ENCODE results near the gene NXPH3. TPM values are rescaled to one million over a fixed set of nuclear protein-coding genes. Genes with fewer than 3 reads are reported as not detected.
"Not testable (repeated sequence)": the region's sequence is repeated elsewhere in the genome, so short reads cannot be mapped to it uniquely, and the experiment has no call there.

Gene NXPH3
- total RNA-seq, 1 experiment from 2014 or later: 93.4 TPM

DNA sequence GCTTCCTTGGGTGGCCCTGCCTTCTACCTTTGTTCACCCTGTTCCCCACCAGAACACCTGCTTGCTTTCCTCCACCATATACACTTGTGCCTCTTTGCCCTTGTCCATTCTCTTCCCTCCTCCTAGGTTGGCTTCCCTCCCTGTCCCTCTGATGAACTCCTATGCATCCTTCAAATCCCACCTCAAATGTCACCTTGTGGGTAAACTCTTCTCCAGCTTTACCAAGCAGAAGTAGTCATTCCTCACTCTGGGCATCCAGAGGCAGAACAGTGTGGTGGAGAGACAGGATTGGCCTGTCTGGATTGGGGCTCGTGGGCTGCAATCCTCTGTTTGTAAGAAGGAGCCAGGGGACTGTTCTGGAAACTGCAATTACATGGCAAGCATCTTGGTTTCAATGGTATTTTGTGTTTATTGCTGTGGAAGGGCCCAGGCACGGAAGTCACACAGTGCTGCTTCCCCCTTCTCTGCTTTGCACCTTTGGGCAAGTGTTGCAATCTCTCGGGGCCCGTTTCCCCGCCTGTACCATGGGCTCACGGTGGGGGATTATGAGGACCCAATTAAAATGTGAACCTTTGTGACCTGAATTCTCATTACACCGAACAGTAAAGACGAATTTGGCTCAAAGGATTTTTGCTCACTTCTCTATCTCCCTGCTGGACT, 21.9 kb upstream of the NXPH3 start:
- in situ Hi-C loops (cut with HindIII; ENCODE audit: low sequenced_read_pairs): no loop called here

DNA sequence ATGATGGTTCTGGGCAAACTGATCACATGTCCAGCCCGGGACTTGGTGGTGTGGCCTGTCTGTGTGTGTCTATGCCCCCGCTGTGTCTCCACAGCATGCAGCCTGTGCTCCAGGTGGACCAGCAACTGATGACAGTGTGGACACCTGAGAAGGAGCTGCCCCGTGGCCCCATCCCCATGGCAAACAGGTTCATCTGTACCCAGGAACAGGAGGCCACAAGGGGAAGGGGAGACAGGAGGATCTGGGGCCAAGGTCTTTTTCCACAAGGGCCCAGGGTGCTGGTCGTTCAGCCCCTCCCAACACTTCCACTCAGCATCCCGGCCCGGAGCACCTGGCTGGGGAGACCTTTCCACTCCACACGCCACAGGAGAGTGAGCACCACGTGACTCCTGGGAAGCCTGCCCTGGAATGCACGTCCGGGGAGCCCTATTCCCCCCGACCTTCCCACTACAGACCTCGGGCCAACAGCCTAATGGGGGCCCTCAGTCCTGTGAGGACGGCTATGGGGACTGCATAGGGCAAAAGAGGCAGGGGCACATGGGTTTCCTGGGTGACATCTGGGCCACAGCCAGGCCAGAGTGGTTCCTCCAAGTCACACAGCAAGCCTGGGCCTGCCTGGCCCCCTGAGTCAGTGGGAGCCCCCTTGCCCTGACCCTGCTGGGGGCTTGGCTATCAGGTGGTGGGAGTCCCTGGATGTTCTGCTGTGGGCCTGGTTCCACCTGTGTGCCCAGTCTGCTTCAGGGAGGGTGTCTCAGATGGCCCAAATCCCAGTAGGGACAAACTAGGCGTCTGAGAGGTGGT, 20.8 kb upstream of the NXPH3 start:
- in situ Hi-C loops (cut with HindIII; ENCODE audit: low sequenced_read_pairs): no loop called here
- no peak for DNase-seq (ENCODE audit: low spot score)

More for the DNA sequence above, 21.9 kb upstream of the NXPH3 start:
- no peak for DNase-seq (ENCODE audit: low spot score)

DNA sequence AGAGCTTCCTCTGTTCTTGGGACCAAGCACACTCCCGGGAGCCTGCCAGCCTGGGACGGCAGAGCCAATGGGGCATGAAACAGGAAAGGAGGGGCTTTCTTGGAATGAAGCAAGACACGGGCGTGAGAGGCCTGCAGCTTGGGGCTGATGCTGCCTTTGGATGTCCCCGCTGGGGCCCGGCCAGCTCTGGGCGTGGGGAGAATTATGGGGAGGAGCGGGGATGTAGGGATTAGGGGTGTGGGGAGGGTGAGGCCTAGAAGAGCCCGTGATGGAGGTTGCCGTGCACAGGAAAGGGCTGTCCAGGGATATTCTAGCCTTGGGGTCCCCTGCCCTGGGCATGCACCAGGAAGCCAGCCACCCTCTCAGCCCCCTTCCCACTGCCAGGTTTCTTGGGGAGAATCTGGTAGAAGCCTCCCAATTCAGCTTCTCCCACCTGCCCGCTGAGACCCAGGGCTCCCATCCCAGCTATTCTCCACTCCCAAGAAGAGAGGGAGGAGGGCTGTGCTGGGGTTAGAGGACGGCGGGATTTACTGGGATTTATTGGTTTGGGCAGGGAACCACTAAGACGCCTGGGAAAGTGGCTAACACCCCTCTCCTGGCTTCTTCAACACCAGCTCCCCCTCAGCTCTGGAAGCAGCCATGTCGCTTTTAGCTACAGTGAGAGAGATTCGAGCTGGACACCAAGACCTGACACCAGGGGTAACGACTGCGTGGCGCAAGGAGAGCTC, 20.0 kb upstream of the NXPH3 start:
- in situ Hi-C loops (cut with HindIII; ENCODE audit: low sequenced_read_pairs): no loop called here
- no peak for DNase-seq (ENCODE audit: low spot score)

DNA sequence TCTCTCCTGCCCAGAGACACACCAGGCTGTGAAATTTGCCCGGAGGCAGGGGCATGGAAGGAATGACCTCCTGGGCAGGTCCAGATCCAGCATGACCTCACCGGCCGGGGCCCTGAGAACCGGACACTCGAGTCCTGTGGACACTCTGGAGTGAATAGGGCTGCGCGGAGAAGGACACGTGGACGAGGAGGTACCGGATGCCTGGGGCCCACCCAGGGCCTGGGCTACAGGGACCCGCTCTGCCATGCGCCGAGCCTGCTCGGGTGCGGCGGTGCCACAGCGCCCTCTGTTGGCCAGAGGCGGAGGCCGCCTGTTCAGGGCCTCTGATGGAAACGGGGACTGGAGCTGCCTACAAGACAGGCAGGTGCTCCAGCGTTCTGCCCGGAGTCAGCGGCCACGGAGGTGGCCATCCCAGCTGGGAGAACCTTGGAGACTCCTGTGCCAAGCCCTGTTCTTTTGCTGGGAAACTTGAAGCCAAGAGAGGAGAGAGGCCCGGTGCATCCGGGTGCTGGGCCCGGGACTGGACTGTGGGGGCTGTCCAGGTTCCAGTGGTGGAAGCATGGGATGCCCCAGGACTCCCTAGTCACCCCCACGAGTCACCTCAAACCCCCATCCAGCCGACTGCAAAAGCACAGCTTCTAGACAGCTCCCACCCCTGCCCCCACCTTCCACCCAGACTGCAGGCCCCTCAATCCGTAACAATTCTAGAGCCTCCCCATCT, 19.3 kb upstream of the NXPH3 start:
- DNase-seq (ENCODE audit: low spot score): peak; percentile 77
- in situ Hi-C loops (cut with HindIII; ENCODE audit: low sequenced_read_pairs): no loop called here

DNA sequence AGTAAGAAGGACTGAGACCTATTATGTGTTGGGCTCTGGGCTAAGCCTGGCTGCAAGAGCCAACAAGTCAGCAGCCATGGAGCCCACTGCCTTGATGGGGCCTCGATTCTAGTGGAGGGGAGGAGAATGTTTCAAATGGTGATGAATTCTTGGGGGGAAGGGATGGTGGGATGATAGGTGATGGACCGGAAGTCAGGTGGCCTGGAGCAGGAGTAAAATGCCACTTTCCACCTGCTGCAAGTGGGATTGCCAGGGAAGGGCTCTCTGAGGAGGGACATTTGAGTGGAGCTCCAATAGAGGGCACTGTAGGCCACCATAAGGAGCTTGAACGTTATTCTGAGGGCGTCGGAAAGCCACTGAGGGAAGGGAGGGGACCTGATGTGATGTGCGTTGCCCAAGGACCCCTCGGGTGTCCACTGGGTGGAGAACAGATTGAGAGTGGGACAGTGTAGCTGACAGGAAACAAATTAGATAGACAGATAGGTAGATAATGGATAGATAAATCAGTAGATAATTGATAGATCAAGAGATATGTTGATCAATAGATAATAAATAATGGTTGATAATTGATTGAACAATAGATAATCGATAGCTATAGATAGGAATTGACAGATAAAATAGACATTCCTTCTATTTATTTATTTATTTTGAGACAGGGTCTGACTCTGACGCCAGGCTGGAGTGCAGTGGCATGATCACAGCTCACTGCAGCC, 18.2 kb upstream of the NXPH3 start:
- in situ Hi-C loops (cut with HindIII; ENCODE audit: low sequenced_read_pairs): no loop called here
- DNase-seq (ENCODE audit: low spot score): peak; percentile 89

DNA sequence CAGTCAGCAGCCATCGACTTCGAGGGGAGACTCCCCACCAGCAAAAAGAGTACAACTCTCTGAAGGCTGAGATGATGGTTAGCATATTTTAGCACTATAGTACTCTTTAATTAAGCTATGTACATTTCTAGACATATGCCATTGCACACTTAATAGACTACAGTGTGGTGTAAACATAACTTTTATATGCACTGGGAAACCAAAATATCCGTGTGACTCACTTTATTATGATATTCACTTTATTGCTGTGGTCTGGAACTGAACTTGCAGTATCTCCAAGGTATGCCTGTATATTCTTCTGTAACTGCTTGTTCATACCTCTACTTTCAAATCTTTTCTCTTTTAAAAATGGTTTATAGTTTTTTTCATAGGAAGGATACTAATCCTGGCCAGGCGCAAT, 11.0 kb upstream of the NXPH3 start:
- DNase-seq (ENCODE audit: low spot score): no peak
- in situ Hi-C loops (cut with HindIII; ENCODE audit: low sequenced_read_pairs): no loop called here

DNA sequence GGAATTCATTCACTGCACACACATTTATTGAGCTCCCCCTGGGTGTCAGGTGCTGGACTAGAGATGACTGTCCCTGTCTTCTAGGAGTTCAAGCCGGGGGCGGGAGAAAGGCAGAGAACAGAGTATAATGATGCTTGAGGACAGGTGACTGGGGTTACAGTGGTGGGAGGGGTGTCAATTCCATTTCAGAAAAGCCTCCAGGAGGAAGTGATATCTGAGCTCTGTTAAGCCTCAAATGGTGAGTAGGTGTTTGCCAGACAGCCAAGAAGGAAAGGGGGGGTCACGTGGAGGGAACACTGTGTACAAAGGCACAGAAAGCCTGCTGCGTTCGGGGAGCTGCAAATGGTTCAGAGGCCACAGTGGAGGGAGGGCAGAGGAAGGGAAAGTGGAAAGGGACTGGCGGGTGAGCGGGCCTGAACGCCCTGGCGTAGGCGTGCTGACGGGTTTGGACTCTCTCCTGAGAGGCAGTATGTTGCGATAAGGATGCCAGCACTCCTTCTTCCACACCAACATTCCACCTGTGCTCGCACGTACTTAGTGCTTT, 9.7 kb upstream of the NXPH3 start:
- in situ Hi-C loops (cut with HindIII; ENCODE audit: low sequenced_read_pairs): no loop called here
- DNase-seq (ENCODE audit: low spot score): peak; percentile 99

DNA sequence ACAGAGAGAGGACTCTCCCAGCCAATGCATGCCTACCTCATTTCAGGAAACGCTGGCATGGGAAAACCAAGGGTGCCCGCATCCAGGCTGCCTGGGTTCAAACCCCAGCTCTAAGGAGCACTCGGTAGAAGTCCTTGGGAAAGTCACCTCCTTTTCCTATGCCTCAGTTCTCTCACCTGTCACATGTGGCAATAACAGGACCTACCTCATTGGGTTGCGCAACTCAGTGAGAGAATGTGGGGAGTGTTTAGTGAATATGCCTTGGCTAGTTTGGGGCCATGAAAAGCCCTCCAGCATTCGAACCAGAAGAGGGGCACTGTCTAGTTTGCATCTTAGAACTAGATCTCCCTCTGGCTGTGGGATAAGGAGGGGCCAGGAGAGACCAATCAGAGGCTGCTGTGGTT, 9.0 kb upstream of the NXPH3 start:
- in situ Hi-C loops (cut with HindIII; ENCODE audit: low sequenced_read_pairs): no loop called here

DNA sequence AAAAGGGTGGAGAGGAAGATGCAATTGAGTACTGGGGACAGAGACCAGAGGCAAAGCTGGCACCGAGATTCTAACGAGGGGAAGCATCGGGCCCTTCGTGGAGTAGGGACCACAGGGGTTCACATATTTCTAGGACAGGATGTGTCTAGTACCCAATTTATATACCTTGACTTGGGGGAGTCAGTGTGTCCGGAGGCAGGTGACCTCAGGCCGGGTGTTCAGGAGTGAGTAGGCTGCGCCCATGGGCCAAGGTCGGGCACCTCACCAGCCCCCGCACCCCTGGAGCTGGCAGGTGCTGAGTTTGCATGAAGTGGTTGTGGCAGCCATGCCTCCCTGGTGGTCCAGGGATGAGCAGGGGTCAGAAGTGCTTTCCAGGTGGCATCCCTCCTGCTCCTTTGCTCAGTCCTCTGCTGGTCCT, 8.6 kb upstream of the NXPH3 start:
- in situ Hi-C loops (cut with HindIII; ENCODE audit: low sequenced_read_pairs): no loop called here
- DNase-seq (ENCODE audit: low spot score): no peak

More for the DNA sequence above, 9.0 kb upstream of the NXPH3 start:
- peak; percentile 59 for DNase-seq (ENCODE audit: low spot score)

DNA sequence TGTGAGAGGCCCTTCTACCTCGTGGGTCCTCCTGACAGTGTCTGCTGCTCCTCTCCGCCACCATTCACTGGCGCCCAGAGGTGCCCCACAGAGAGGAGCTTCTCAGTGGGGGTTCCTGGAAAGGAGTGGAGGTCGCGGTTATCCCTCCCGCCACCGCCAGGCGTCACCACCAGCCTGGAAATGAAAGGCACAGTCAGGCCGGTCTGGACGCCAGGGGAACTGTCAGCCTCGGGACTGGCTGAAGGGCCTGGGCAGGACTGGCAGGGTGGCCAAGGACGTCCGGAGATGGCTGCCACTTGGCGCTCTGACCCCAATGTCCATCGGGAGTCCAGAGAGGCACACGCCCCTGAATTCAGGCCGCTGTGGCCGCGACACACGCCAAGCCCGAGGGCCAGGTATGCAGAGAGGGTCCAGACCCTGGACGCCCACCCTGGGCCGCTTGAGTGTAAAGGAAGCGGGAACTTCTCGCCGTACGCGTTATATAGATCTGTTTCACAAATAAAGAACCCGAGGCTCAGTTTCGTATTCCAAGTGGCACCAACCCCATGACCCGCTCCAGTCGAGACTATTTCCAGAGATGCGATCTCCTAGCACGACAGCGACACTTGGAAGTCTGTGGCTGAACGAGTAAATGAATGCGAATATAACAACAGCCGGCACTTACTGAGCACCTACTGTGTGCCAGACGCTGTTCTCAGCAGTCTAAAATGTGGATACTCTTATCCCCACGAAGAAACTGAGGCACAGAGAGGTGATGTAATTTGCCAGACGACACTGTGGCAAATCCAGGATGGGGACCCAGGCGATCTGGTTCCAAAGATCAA, 7.6 kb upstream of the NXPH3 start:
- in situ Hi-C loops (cut with HindIII; ENCODE audit: low sequenced_read_pairs): no loop called here
- peak; percentile 89 for DNase-seq (ENCODE audit: low spot score)

DNA sequence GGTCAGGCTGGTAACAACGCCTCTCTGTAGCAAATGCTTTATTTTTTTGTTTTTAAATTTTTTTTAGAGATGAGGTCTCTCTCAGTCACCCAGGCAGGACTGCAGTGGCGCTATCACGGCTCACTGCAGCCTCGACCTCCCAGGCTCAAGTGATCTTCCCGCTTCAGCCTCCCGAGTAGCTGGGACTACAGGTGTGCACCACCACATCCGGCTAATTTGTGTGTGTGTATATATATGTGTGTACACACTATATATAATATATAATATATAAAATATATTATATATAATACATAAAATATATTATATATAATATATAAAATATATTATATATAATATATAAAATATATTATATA, 7.0 kb upstream of the NXPH3 start:
- in situ Hi-C loops (cut with HindIII; ENCODE audit: low sequenced_read_pairs); DNase-seq (ENCODE audit: low spot score): not testable (repeated sequence)

DNA sequence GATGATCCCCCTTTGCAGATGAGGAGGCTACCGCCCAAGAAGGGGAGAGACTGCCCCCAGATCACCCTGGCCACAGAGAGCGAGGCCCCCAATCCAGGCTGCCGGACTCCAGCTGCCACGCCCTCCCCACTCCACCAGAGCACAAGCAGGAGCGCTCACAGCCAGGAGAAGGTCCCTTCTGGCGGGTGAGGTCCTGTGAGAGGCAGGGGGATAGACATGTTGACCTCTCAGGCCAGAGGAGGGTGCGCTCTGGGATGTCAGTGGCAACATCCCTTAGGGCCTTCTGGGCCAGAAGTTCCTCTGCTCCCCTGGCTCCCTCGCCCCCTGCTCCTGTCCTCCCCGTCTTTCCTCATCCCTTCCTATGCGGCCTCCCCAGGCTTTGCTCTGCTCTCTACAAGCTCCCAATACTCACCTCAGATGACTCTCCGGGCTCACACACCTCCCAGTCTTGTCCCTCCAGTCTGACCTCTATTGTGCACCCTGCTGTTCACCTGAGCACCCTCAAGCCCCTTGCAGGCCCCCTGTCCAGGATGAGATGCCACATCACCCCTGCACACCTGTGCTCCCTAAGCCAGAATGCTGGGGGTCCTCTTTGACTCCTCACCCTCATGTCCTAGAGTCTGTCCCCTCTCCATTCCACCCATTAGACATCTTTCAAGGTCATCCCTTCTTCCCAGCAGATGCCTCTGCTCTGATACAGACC, 5.0 kb upstream of the NXPH3 start:
- in situ Hi-C loops (cut with HindIII; ENCODE audit: low sequenced_read_pairs): no loop called here
- no peak for DNase-seq (ENCODE audit: low spot score)

DNA sequence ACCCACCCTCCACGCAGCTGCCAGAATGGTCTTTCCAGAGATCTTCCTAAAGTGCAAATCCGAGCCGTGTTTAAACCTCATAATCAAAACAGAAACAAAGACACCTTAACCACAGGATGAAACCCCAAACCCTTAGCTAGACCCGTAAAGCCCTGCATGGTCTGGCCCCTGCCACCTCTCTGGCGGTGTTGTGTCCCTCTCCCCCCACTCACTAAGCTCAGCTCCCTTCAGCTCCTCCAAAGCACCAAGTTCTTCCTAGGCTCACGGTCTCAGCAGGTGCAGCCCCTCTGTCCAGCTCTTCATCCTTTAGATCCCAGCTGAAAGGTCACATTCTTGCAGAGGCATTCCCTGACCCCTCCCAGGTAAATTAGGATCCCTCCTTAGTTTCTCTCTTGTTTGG, 4.4 kb upstream of the NXPH3 start:
- in situ Hi-C loops (cut with HindIII; ENCODE audit: low sequenced_read_pairs): no loop called here
- no peak for DNase-seq (ENCODE audit: low spot score)

DNA sequence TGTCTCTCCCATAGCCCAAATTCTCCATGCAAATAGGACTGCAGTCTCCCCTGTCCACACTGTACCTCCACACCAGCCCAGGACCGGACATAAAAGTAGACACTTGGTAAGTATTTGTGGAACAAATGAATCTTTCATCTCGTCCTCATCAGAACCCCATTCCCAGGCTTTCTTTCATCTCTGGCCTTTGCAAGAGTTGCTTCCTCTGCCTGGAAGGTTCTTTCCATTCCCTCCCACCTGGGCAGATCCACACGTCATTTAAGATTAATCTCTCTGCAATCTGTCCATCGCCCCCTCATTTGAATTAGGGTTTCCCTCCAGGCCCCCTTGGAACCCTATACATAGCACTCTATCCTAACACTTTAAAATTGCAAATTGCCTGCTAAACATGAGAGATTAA, 3.9 kb upstream of the NXPH3 start:
- in situ Hi-C loops (cut with HindIII; ENCODE audit: low sequenced_read_pairs): no loop called here

DNA sequence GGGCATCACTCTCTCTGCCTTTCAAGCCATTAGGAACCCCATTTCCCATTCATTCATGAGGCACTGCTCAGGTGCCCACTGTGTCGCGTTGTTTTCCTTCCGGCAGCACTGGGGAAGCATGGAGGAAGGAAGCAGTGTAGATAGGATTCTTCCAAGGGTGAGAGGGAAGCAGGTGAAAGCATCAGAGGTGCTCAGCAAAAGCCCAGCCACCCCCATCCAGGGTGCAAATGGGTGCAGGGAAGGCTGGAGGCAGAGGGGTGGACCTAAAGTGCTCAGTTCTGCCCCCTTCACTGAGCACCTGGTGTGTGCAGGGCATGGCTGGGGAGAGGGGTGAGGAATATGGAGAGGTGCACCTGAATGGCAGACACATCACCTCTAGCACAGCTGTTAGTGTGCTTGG, 3.4 kb upstream of the NXPH3 start:
- DNase-seq (ENCODE audit: low spot score): peak; percentile 38
- in situ Hi-C loops (cut with HindIII; ENCODE audit: low sequenced_read_pairs): no loop called here

More for the DNA sequence above, 3.9 kb upstream of the NXPH3 start:
- DNase-seq (ENCODE audit: low spot score): peak; percentile 53

DNA sequence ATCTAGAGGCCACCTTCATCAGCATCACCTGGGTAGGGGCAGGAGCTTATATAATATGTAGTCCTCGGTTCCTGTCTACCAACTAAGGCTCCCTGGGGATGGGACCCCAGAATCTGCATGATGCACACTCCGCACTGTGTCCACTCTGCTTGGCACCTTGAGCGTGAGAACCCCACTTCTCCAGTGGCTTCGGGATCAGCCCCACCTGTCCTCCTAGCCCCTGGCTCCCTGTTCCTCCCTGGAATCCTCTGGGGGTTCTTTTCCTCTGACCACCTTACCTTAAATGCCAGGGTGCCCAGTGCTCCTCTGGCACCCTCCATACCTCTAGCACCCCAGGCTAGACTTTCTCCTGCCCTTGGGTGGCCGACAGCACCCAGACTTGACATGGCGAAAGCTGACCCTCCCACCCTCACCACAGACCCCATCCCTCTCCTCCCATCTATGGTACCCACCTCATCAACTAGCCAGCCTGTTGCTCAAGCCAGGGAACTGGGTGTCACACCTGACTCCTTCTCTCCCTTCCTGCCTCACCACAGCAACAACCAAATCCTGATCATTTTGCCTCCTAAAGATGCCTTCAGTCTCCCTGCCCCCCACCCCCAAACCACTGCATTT, 2.8 kb upstream of the NXPH3 start:
- in situ Hi-C loops (cut with HindIII; ENCODE audit: low sequenced_read_pairs): no loop called here
- no peak for DNase-seq (ENCODE audit: low spot score)

Data from G401 (cell line).